ENCODE measurements around the gene ZNF212.

ZNF212 gene

GRCh38 chr7:149287622-149288021, 48.2 kb downstream of the ZNF212 start:
- DNase-seq (ENCODE audit: low read depth in 1 of 2, low spot score in 1 of 2), result no peak
- no peak for TF ChIP-seq GABPA (IDR thresholded peaks at IDR 0.05; ENCODE audit: low read depth)
- TF ChIP-seq SPI1 (IDR thresholded peaks at IDR 0.05; ENCODE audit: borderline replicate concordance, low read depth), result no peak
- no peak for TF ChIP-seq REST (IDR thresholded peaks at IDR 0.05; ENCODE audit: insufficient replicate concordance, low read depth)
- Histone ChIP-seq H3K27ac (replicated peaks) (no peak overlapping the region), H3K4me3 (replicated peaks; ENCODE audit: insufficient read depth, low read length) (no peak overlapping the region), H3K27me3 (ENCODE audit: insufficient read depth, poor library complexity, severe bottlenecking) (no peaks in the 10 kb centered on the region)

- Histone ChIP-seq H3K27ac (replicated peaks) (no peak overlapping the region), H3K4me3 (replicated peaks; ENCODE audit: insufficient read depth, low read length) (no peak overlapping the region), H3K27me3 (ENCODE audit: insufficient read depth, poor library complexity, severe bottlenecking) (no peaks in the 10 kb centered on the region)
- DNase-seq (ENCODE audit: low read depth in 1 of 2, low spot score in 1 of 2), result no peak
- TF ChIP-seq CTCF (IDR thresholded peaks at IDR 0.05; ENCODE audit: insufficient read depth, low read length) (no peak), REST (IDR thresholded peaks at IDR 0.05; ENCODE audit: insufficient replicate concordance, low read depth) (no peak), GABPA (IDR thresholded peaks at IDR 0.05; ENCODE audit: low read depth) (no peak), SPI1 (IDR thresholded peaks at IDR 0.05; ENCODE audit: borderline replicate concordance, low read depth) (no peak), POLR2AphosphoS5 (IDR thresholded peaks at IDR 0.05; ENCODE audit: low read depth) (no peak)
These were observed 49.8 kb downstream of the ZNF212 start for GRCh38 chr7:149289262-149289661.

GRCh38 chr7:149289856-149290255, 50.4 kb downstream of the ZNF212 start:
- no peak overlapping the region for H3K27ac ChIP-seq (replicated peaks)
- no peak for TF ChIP-seq REST (IDR thresholded peaks at IDR 0.05; ENCODE audit: insufficient replicate concordance, low read depth)
- TF ChIP-seq CTCF (IDR thresholded peaks at IDR 0.05; ENCODE audit: insufficient read depth, low read length), result no peak
- no peak for TF ChIP-seq GABPA (IDR thresholded peaks at IDR 0.05; ENCODE audit: low read depth)
- TF ChIP-seq POLR2AphosphoS5 (IDR thresholded peaks at IDR 0.05; ENCODE audit: low read depth), result no peak
- no peak for TF ChIP-seq SPI1 (IDR thresholded peaks at IDR 0.05; ENCODE audit: borderline replicate concordance, low read depth)
- no peak overlapping the region for H3K4me3 ChIP-seq (replicated peaks; ENCODE audit: insufficient read depth, low read length)
- DNase-seq (ENCODE audit: low read depth in 1 of 2, low spot score in 1 of 2), result no peak
- H3K27me3 ChIP-seq (ENCODE audit: insufficient read depth, poor library complexity, severe bottlenecking), result no peaks in the 10 kb centered on the region

Data from HL-60 (cell line).